Erythroblast (primary cell): ENCODE measurements around the gene CR2.

Experiments used
- GATA1 ChIP-seq: IDR thresholded peaks from 2 replicates; pipeline ENCODE4 v1.6.1; 2011; ENCODE audit warnings: low read depth, mild to moderate bottlenecking, control low read depth, low read length, moderate library complexity
- POLR2A ChIP-seq: IDR thresholded peaks from 2 replicates; pipeline ENCODE4 v1.6.1; 2011; ENCODE audit warnings: mild to moderate bottlenecking, low read length

- no peak for TF ChIP-seq POLR2A
- TF ChIP-seq GATA1, result no peak
Measured at GRCh38 chr1:207470927-207471326, 16.8 kb downstream of the CR2 start.
